Progenitor cell of endocrine pancreas (in vitro differentiated cells): ENCODE measurements around the gene TSHZ3. TPM values are rescaled to one million over a fixed set of nuclear protein-coding genes. Genes with fewer than 3 reads are reported as not detected.

Experiments used
- DNase-seq: peaks from one replicate; pipeline ENCODE4 v3.0.0; 2021; ENCODE audit warnings: low spot score; ENCODE audit not compliant: unreplicated experiment
- H3K27ac Mint-ChIP-seq: 2 replicates; pipeline ENCODE4 v1.8.0; 2021; ENCODE audit warnings: mild to moderate bottlenecking, moderate library complexity, mixed read lengths
- H3K27me3 Mint-ChIP-seq: 2 replicates; pipeline ENCODE4 v1.8.0; 2021; ENCODE audit warnings: mixed read lengths
- H3K36me3 Mint-ChIP-seq: 2 replicates; pipeline ENCODE4 v1.8.0; 2022; ENCODE audit warnings: mixed read lengths; ENCODE audit not compliant: insufficient read depth
- H3K4me1 Mint-ChIP-seq: 2 replicates; pipeline ENCODE4 v1.8.0; 2021; ENCODE audit warnings: low read depth, mixed read lengths
- H3K4me3 Mint-ChIP-seq: 2 replicates; pipeline ENCODE4 v1.8.0; 2021; ENCODE audit warnings: low read depth, mild to moderate bottlenecking, moderate library complexity, mixed read lengths
- H3K9me3 Mint-ChIP-seq: 2 replicates; pipeline ENCODE4 v1.8.0; 2021; ENCODE audit warnings: low read depth, mixed read lengths
- total RNA-seq: library from RNA; stranded (reverse); gene quantifications from 2 replicates; pipeline ENCODE4 v1.2.1, GENCODE V29; 2021
- TF ChIP-seq, protein P1 (sequence below): fragments of 200-600 bp; sonication (generic); IDR thresholded peaks from one replicate; pipeline ENCODE4 v1.5.0; 2021; ENCODE audit warnings: antibody characterized with exemption, mild to moderate bottlenecking; ENCODE audit not compliant: unreplicated experiment

The TSHZ3 gene
- total RNA-seq, 1 donor from 2014 or later, result 15.5 TPM

DNA sequence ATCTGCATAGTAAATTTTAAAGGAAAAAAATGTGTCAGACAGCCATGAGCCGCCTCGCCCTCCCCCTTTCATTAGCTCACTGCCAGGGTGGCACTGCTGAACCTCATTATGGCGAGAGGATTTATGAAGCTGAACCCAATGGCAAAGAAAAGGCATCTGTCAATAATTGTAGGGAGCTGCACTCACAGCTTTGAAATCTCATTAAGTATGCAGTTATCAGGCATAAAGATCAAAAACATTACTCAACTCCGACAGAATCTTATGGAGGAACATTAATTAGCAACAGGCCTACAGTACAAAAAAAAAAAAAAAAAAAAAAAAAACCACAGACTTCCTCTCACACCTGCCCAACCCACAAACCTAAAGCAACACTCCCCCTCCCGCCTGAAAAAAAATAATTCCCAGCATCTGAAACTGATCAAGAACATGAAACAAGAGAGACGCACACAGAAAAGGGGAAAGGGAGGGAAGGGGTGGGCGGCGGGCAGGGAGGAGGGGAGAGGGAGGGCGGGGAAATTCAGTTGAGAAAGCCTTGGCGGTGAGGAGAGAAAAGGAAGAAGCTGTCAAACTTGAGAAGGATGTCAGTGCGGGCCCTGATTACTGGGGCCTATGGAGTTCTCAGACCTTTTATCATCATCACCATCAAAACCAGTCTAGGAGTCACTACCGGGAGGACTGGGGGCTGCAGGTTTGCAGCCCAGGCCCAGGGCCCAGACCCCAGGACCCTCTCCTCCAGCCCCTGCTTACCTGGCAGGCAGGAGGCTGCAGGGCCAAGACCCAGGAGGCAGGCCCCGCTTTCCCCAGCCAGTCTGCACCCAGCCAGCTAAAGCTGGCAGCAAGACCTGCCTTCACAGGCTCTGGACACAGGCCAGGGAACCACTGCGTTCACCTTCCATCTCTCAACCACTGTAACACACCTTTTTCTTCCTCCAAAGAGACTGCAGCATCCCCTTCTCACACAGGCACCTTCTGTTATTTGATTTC lies 8.9 kb downstream of the TSHZ3 start:
- Mint-ChIP-seq H3K27ac (peak overlapping the region; percentile 35), H3K9me3 (no peaks in the 10 kb centered on the region), H3K36me3 (no peaks in the 10 kb centered on the region), H3K27me3 (peaks cover 2% of the 10 kb centered on the region), H3K4me1 (peaks cover 70% of the 10 kb centered on the region), H3K4me3 (no peak overlapping the region)
- DNase-seq, result no peak
- TF ChIP-seq, protein P1, sequence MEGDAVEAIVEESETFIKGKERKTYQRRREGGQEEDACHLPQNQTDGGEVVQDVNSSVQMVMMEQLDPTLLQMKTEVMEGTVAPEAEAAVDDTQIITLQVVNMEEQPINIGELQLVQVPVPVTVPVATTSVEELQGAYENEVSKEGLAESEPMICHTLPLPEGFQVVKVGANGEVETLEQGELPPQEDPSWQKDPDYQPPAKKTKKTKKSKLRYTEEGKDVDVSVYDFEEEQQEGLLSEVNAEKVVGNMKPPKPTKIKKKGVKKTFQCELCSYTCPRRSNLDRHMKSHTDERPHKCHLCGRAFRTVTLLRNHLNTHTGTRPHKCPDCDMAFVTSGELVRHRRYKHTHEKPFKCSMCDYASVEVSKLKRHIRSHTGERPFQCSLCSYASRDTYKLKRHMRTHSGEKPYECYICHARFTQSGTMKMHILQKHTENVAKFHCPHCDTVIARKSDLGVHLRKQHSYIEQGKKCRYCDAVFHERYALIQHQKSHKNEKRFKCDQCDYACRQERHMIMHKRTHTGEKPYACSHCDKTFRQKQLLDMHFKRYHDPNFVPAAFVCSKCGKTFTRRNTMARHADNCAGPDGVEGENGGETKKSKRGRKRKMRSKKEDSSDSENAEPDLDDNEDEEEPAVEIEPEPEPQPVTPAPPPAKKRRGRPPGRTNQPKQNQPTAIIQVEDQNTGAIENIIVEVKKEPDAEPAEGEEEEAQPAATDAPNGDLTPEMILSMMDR, result no peak

- H3K4me1 Mint-ChIP-seq, result peaks cover 74% of the 10 kb centered on the region
- H3K9me3 Mint-ChIP-seq, result no peaks in the 10 kb centered on the region
- TF ChIP-seq, protein P1, result no peak
- peak overlapping the region; percentile 89 for H3K27ac Mint-ChIP-seq
- H3K4me3 Mint-ChIP-seq, result peak overlapping the region; percentile 57
- no peaks in the 10 kb centered on the region for H3K27me3 Mint-ChIP-seq
- no peak for DNase-seq
- H3K36me3 Mint-ChIP-seq, result no peaks in the 10 kb centered on the region
Measured at GRCh38 chr19:31339411-31339810, 9.8 kb downstream of the TSHZ3 start.

DNA sequence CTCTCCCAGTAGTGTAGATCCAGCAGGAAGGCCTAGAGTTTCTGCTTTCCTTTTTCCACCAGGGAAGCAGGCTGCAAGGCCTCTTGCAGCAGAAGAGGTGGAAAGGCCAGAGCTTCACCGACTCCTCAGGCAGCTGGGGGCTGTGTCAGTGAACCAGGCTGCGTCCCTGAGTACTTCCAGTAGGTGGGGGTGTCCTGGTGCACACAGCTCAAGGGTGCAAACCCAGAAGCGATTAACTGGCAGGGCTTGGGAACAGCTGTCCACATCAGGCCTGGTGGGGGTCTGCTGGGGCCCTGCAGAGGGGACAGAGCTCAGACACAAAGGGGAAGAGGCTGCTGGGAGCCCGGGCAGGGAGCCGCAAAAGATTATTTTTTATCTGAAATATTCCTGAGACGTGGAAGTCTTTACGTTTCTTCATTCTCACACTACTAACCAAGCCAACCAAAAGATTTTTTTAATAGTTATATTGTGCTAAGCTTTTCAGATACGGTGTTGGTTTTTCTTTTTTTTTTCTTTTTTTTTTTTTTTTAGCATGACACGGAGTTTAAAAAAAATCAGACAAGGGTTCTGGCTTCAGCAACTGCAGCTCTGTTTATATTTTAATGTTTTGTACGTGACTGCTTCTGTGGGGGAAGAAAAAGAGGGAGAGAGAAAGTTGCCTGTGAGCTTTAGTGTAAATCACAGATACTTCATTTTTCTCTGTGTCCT lies 11.0 kb downstream of the TSHZ3 start:
- Mint-ChIP-seq H3K27me3 (no peaks in the 10 kb centered on the region), H3K36me3 (no peaks in the 10 kb centered on the region), H3K27ac (peak overlapping the region; percentile 96), H3K4me1 (peaks cover 82% of the 10 kb centered on the region), H3K4me3 (peak overlapping the region; percentile 57), H3K9me3 (no peaks in the 10 kb centered on the region)
- TF ChIP-seq, protein P1, result peak; percentile 69
- DNase-seq, result peak; percentile 43

- Mint-ChIP-seq H3K36me3 (no peaks in the 10 kb centered on the region), H3K4me3 (peak overlapping the region; percentile 57), H3K4me1 (peaks cover 81% of the 10 kb centered on the region), H3K27me3 (no peaks in the 10 kb centered on the region), H3K27ac (peak overlapping the region; percentile 34), H3K9me3 (no peaks in the 10 kb centered on the region)
- DNase-seq, result no peak
- TF ChIP-seq, protein P1, result no peak
Measured at GRCh38 chr19:31337008-31337914, 12.0 kb downstream of the TSHZ3 start.

DNA sequence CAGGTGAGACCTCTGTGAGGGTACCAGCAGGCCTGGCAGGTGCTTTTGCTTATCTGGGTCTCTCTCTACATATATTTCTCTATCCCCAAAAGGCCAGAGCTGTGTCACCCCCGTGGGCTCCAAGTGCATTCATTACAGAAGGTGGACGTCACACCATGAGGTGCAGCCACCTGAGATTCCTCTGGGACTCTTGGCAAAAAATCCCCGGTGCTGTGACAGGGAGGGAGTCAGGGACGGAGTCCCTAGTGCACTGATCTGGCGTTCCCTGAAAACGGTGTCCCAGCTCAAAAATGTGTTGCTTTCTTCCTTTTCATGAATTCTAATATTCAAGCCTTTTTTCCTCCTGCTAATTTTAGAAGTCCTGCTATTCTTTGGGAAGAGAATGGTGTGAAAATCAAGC lies 13.5 kb downstream of the TSHZ3 start:
- TF ChIP-seq, protein P1, result no peak
- no peak for DNase-seq
- no peaks in the 10 kb centered on the region for H3K36me3 Mint-ChIP-seq
- peaks cover 81% of the 10 kb centered on the region for H3K4me1 Mint-ChIP-seq
- no peaks in the 10 kb centered on the region for H3K27me3 Mint-ChIP-seq
- no peak overlapping the region for H3K4me3 Mint-ChIP-seq
- H3K27ac Mint-ChIP-seq, result peak overlapping the region; percentile 86
- no peaks in the 10 kb centered on the region for H3K9me3 Mint-ChIP-seq
